Measurements from ENCODE around the gene CACNA2D2.

The CACNA2D2 gene

GRCh38 chr3:50510325-50510724 is 6.9 kb upstream of the CACNA2D2 start:
- TF ChIP-seq CTCF (IDR thresholded peaks at IDR 0.05; ENCODE audit: low read length, missing control alignments), result no peak

GRCh38 chr3:50509715-50510114 is 6.3 kb upstream of the CACNA2D2 start:
- TF ChIP-seq CTCF (IDR thresholded peaks at IDR 0.05; ENCODE audit: low read length, missing control alignments), result no peak
- H3K4me3 ChIP-seq (replicated peaks; ENCODE audit: low read depth, low read length), result no peak overlapping the region
- DNase-seq (ENCODE audit: low read depth), result no peak

More at GRCh38 chr3:50510325-50510724, 6.9 kb upstream of the CACNA2D2 start:
- H3K4me3 ChIP-seq (replicated peaks; ENCODE audit: low read depth, low read length), result no peak overlapping the region
- no peak for DNase-seq (ENCODE audit: low read depth)

- no peak for TF ChIP-seq CTCF (IDR thresholded peaks at IDR 0.05; ENCODE audit: low read length, missing control alignments)
- no peak overlapping the region for H3K4me3 ChIP-seq (replicated peaks; ENCODE audit: low read depth, low read length)
- no peak for DNase-seq (ENCODE audit: low read depth)
Measured at GRCh38 chr3:50508821-50509220, 5.4 kb upstream of the CACNA2D2 start.

GRCh38 chr3:50506169-50506568 is 2.7 kb upstream of the CACNA2D2 start:
- TF ChIP-seq CTCF (IDR thresholded peaks at IDR 0.05; ENCODE audit: low read length, missing control alignments), result no peak
- no peak for DNase-seq (ENCODE audit: low read depth)
- no peak overlapping the region for H3K4me3 ChIP-seq (replicated peaks; ENCODE audit: low read depth, low read length)

GRCh38 chr3:50504681-50505080 is 1.2 kb upstream of the CACNA2D2 start:
- DNase-seq (ENCODE audit: low read depth), result no peak
- no peak for TF ChIP-seq CTCF (IDR thresholded peaks at IDR 0.05; ENCODE audit: low read length, missing control alignments)

GRCh38 chr3:50502584-50503423 is 630 bp downstream of the CACNA2D2 start:
- no peak for DNase-seq (ENCODE audit: low read depth)
- no peak for TF ChIP-seq CTCF (IDR thresholded peaks at IDR 0.05; ENCODE audit: low read length, missing control alignments)
- H3K4me3 ChIP-seq (replicated peaks; ENCODE audit: low read depth, low read length), result no peak overlapping the region

More at GRCh38 chr3:50504681-50505080, 1.2 kb upstream of the CACNA2D2 start:
- no peak overlapping the region for H3K4me3 ChIP-seq (replicated peaks; ENCODE audit: low read depth, low read length)

- no peak overlapping the region for H3K4me3 ChIP-seq (replicated peaks; ENCODE audit: low read depth, low read length)
- no peak for TF ChIP-seq CTCF (IDR thresholded peaks at IDR 0.05; ENCODE audit: low read length, missing control alignments)
- DNase-seq (ENCODE audit: low read depth), result no peak
Measured at GRCh38 chr3:50502225-50502583, 1.2 kb downstream of the CACNA2D2 start.
